Neural progenitor cell (in vitro differentiated cells): ENCODE data around the gene ZNF729. TPM values are rescaled to one million over a fixed set of nuclear protein-coding genes. Genes with fewer than 3 reads are reported as not detected.
"Not testable (repeated sequence)": the region's sequence is repeated elsewhere in the genome, so short reads cannot be mapped to it uniquely, and the experiment has no call there.

ENCODE experiments used
- DNase-seq: peaks from one replicate; pipeline ENCODE4 v3.0.0-alpha.2; 2016; ENCODE audit warnings: low spot score
- H2AFZ ChIP-seq: fragments of 200-600 bp; sonication (generic); replicated peaks from 2 replicates; pipeline ENCODE4 v1.6.1; 2016; ENCODE audit warnings: antibody characterized with exemption
- H3F3A ChIP-seq: fragments of 200-600 bp; sonication (generic); 2 replicates; pipeline ENCODE4 v1.6.1; 2016; ENCODE audit warnings: antibody characterized with exemption, low read depth
- H3K27ac ChIP-seq: fragments of 200-600 bp; sonication (generic); 2 replicates; pipeline ENCODE4 v1.5.1; 2016; ENCODE audit warnings: mild to moderate bottlenecking
- H3K27me3 ChIP-seq: fragments of 200-600 bp; sonication (generic); 2 replicates; pipeline ENCODE4 v1.6.1; 2016; ENCODE audit warnings: mild to moderate bottlenecking, moderate library complexity
- H3K36me3 ChIP-seq: fragments of 200-600 bp; sonication (generic); 2 replicates; pipeline ENCODE4 v1.5.1; 2016
- H3K4me1 ChIP-seq: fragments of 200-600 bp; sonication (generic); 2 replicates; pipeline ENCODE4 v1.6.1; 2016; ENCODE audit warnings: mixed run types
- H3K4me2 ChIP-seq: fragments of 200-600 bp; sonication (generic); 2 replicates; pipeline ENCODE4 v1.6.1; 2016
- H3K4me3 ChIP-seq: fragments of 200-600 bp; sonication (generic); 2 replicates; pipeline ENCODE4 v1.5.1; 2016
- H3K79me2 ChIP-seq: fragments of 200-600 bp; sonication (generic); 2 replicates; pipeline ENCODE4 v1.6.1; 2016; ENCODE audit warnings: low read depth
- H3K9ac ChIP-seq: fragments of 200-600 bp; sonication (generic); 2 replicates; pipeline ENCODE4 v1.6.1; 2016
- H3K9me3 ChIP-seq: fragments of 200-600 bp; sonication (generic); 2 replicates; pipeline ENCODE4 v1.5.1; 2016; ENCODE audit warnings: low read depth
- H4K20me1 ChIP-seq: fragments of 200-600 bp; sonication (generic); 2 replicates; pipeline ENCODE4 v1.6.1; 2016; ENCODE audit warnings: low read depth
- H3K27ac Mint-ChIP-seq: 3 replicates; pipeline ENCODE4 v1.8.0; 2021; ENCODE audit warnings: mixed read lengths
- H3K27me3 Mint-ChIP-seq: 2 replicates; pipeline ENCODE4 v1.8.0; 2022; ENCODE audit warnings: low read depth, mild to moderate bottlenecking, inconsistent platforms, moderate library complexity, mixed read lengths; ENCODE audit not compliant: insufficient read depth
- H3K36me3 Mint-ChIP-seq: 3 replicates; pipeline ENCODE4 v1.8.0; 2021; ENCODE audit warnings: mixed read lengths
- H3K4me1 Mint-ChIP-seq: 3 replicates; pipeline ENCODE4 v1.8.0; 2021; ENCODE audit warnings: mixed read lengths
- H3K4me3 Mint-ChIP-seq: 3 replicates; pipeline ENCODE4 v1.8.0; 2021; ENCODE audit warnings: mild to moderate bottlenecking, moderate library complexity, mixed read lengths
- H3K9me3 Mint-ChIP-seq: 3 replicates; pipeline ENCODE4 v1.8.0; 2020; ENCODE audit warnings: mixed read lengths
- CTCF ChIP-seq: fragments of 200-600 bp; sonication (generic); IDR thresholded peaks from 2 replicates; pipeline ENCODE4 v1.5.1; 2017; ENCODE audit warnings: antibody characterized with exemption, mild to moderate bottlenecking
- EZH2 ChIP-seq: fragments of 200-600 bp; sonication (generic); IDR thresholded peaks from 2 replicates; pipeline ENCODE4 v1.6.1; 2017; ENCODE audit warnings: antibody characterized with exemption, mild to moderate bottlenecking, moderate library complexity
- EZH2phosphoT487 ChIP-seq: fragments of 200-600 bp; sonication (generic); IDR thresholded peaks from 2 replicates; pipeline ENCODE4 v1.6.1; 2017; ENCODE audit warnings: antibody characterized with exemption
- total RNA-seq: library from RNA; depleted of rRNA; stranded (reverse); fragments of >200 nt; gene quantifications from 2 replicates; pipeline ENCODE4 v1.2.3, GENCODE V29; 2015; ENCODE audit warnings: low replicate concordance

ZNF729 gene
- total RNA-seq, 1 donor from 2014 or later = not detected

DNA sequence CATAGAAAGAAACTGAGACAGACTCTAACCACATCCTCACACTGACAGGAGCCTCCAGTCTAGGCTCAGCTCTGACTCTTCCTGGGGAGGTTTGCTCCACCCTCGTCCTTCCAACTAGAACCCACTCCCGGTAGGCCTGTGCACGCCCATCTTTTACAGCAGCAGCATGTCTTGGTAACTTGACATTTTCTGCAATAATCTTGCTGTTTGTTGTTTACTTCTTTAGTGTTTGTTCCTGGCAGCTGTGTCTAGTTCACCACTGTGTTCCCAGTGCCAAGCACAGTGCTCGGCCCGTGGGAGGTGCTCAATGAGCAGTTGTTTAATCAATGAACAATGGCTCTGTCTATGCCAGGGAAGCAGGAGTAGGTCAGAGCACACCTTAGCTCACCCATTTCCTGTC is 23.1 kb upstream of the ZNF729 start:
- Histone ChIP-seq H3K4me2 (no peak overlapping the region), H3K79me2 (no peaks in the 10 kb centered on the region), H3K4me3 (no peak overlapping the region), H4K20me1 (no peaks in the 10 kb centered on the region), H3K4me1 (no peaks in the 10 kb centered on the region), H3K9ac (no peak overlapping the region), H3K9me3 (peaks cover 17% of the 10 kb centered on the region), H3K36me3 (no peaks in the 10 kb centered on the region), H3F3A (no peaks in the 10 kb centered on the region), H2AFZ (no peak overlapping the region), H3K27ac (no peak overlapping the region), H3K27me3 (no peaks in the 10 kb centered on the region)
- H3K9me3 Mint-ChIP-seq = peaks cover 58% of the 10 kb centered on the region
- H3K4me1 Mint-ChIP-seq = no peaks in the 10 kb centered on the region
- DNase-seq = no peak
- no peak overlapping the region for H3K27ac Mint-ChIP-seq
- no peak overlapping the region for H3K4me3 Mint-ChIP-seq
- no peaks in the 10 kb centered on the region for H3K27me3 Mint-ChIP-seq
- no peaks in the 10 kb centered on the region for H3K36me3 Mint-ChIP-seq
- TF ChIP-seq CTCF = no peak
- TF ChIP-seq EZH2phosphoT487 = no peak
- TF ChIP-seq EZH2 = no peak

DNA sequence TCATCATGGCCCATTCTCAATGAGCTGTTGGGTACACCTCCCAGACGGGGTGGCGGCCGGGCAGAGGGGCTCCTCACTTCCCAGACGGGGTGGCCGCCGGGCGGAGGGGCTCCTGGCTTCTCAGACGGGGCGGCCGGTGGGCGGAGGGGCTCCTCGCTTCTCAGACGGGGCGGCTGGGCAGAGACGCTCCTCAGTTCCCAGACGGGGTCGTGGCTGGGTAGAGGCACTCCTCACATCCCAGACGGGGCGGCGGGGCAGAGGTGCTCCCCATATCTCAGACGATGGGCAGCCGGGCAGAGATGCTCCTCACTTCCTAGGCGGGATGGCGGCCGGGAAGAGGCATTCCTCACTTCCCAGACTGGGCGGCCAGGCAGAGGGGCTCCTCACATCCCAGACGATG is 35.3 kb downstream of the ZNF729 start:
- H3F3A ChIP-seq, H3K4me1 ChIP-seq, H3K4me3 Mint-ChIP-seq, H3K36me3 Mint-ChIP-seq, H3K79me2 ChIP-seq, H3K9ac ChIP-seq, H3K4me3 ChIP-seq, H3K36me3 ChIP-seq, H2AFZ ChIP-seq, H4K20me1 ChIP-seq, H3K4me1 Mint-ChIP-seq, H3K27ac Mint-ChIP-seq, DNase-seq, H3K27me3 ChIP-seq, H3K4me2 ChIP-seq, H3K27ac ChIP-seq, H3K27me3 Mint-ChIP-seq: not testable (repeated sequence)
- H3K9me3 ChIP-seq = peaks cover 24% of the 10 kb centered on the region
- H3K9me3 Mint-ChIP-seq = peaks cover 54% of the 10 kb centered on the region

DNA sequence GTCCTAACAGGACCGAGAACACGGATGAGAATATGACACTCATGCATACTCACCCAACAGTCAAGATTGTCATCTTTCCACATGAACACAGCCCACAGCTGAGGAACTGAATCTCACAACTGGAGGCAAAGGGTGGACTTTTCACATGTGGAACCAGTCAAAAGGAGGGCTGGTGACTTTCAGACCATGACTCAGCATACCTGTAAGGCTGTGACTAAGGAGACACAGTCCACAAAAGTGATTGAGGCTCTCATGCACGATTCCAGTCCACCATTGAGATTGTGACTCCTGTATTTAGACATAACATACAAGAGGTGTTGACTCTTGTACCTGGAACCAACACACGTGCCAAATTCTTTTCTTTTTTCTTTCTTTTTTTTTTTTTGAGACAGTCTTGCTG is 40.0 kb downstream of the ZNF729 start:
- no peak overlapping the region for H3K4me3 ChIP-seq
- no peaks in the 10 kb centered on the region for H3K4me1 ChIP-seq
- no peak overlapping the region for H3K27ac ChIP-seq
- no peak overlapping the region for H2AFZ ChIP-seq
- H3K36me3 ChIP-seq = no peaks in the 10 kb centered on the region
- no peaks in the 10 kb centered on the region for H3K79me2 ChIP-seq
- no peak overlapping the region for H3K4me3 Mint-ChIP-seq
- no peak overlapping the region for H3K4me2 ChIP-seq
- peaks cover 2% of the 10 kb centered on the region for H3K27me3 Mint-ChIP-seq
- TF ChIP-seq EZH2phosphoT487 (no peak), CTCF (no peak), EZH2 (no peak)
- H3K4me1 Mint-ChIP-seq = no peaks in the 10 kb centered on the region
- no peaks in the 10 kb centered on the region for H3F3A ChIP-seq
- H3K27ac Mint-ChIP-seq = no peak overlapping the region
- DNase-seq = no peak
- no peak overlapping the region for H3K9ac ChIP-seq
- H3K9me3 ChIP-seq = no peaks in the 10 kb centered on the region
- H3K9me3 Mint-ChIP-seq = peaks cover 75% of the 10 kb centered on the region
- no peaks in the 10 kb centered on the region for H3K36me3 Mint-ChIP-seq
- no peaks in the 10 kb centered on the region for H4K20me1 ChIP-seq
- H3K27me3 ChIP-seq = no peaks in the 10 kb centered on the region

- no peak overlapping the region for H3K9ac ChIP-seq
- TF ChIP-seq CTCF = no peak
- no peak for TF ChIP-seq EZH2phosphoT487
- TF ChIP-seq EZH2 = no peak
- no peaks in the 10 kb centered on the region for H3K4me1 Mint-ChIP-seq
- no peaks in the 10 kb centered on the region for H3F3A ChIP-seq
- H3K4me3 Mint-ChIP-seq = no peak overlapping the region
- H3K27ac Mint-ChIP-seq = no peak overlapping the region
- no peaks in the 10 kb centered on the region for H3K79me2 ChIP-seq
- peaks cover 80% of the 10 kb centered on the region for H3K9me3 Mint-ChIP-seq
- no peaks in the 10 kb centered on the region for H3K36me3 ChIP-seq
- no peak overlapping the region for H3K4me2 ChIP-seq
- DNase-seq = no peak
- H3K36me3 Mint-ChIP-seq = no peaks in the 10 kb centered on the region
- H3K9me3 ChIP-seq = no peaks in the 10 kb centered on the region
- H3K4me3 ChIP-seq = no peak overlapping the region
- no peaks in the 10 kb centered on the region for H4K20me1 ChIP-seq
- peaks cover 2% of the 10 kb centered on the region for H3K27me3 Mint-ChIP-seq
- no peak overlapping the region for H2AFZ ChIP-seq
- no peaks in the 10 kb centered on the region for H3K4me1 ChIP-seq
- H3K27me3 ChIP-seq = no peaks in the 10 kb centered on the region
- no peak overlapping the region for H3K27ac ChIP-seq
Observed at GRCh38 chr19:22327321-22327720, 41.1 kb downstream of the ZNF729 start.
